Pancreas (tissue), 10 donors: ENCODE data around the gene ITGA5. TPM values are rescaled to one million over a fixed set of nuclear protein-coding genes. Genes with fewer than 3 reads are reported as not detected.

ENCODE experiments used
- ATAC-seq, 4 donors: fragments of 200-7000 bp; cut with Tn5 transposase; one replicate each; pipeline versions ENCODE4 v1.8.0 to v1.9.1; 2020; ENCODE audit warnings: mild to moderate bottlenecking in 4 of 4, moderate library complexity in 4 of 4
- DNase-seq, 6 donors: peaks; one replicate each; pipeline ENCODE4 v3.0.0-alpha.2; 2020
- FAIRE-seq: peaks from 2 replicates; lab custom pipeline; 2012; peaks lifted over from hg19 to GRCh38; lab: Jason Lieb, UNC
- H3K27ac ChIP-seq, 4 donors: fragments of 200-600 bp; sonication (generic); 1 replicate in 3 of 4; 2 replicates in 1 of 4; pipeline versions ENCODE4 v1.5.0 to v1.8.0; 2020
- H3K27me3 ChIP-seq, 4 donors: fragments of 200-600 bp; one replicate each; pipeline ENCODE4 v1.8.0; 2021
- H3K36me3 ChIP-seq, 3 donors: fragments of 200-600 bp; sonication (generic) in 1 of 3; one replicate each; pipeline versions ENCODE4 v1.5.0 to v1.8.0; 2020 to 2021
- H3K4me1 ChIP-seq, 3 donors: fragments of 200-600 bp; one replicate each; pipeline ENCODE4 v1.8.0; 2021
- H3K4me3 ChIP-seq, 4 donors: fragments of 200-600 bp; sonication (generic) in 2 of 4; one replicate each; pipeline versions ENCODE4 v1.5.0 to v1.8.0; 2020 to 2021
- H3K9me3 ChIP-seq, 4 donors: fragments of 200-600 bp; one replicate each; pipeline ENCODE4 v1.8.0; 2021
- CTCF ChIP-seq, 4 donors: fragments of 200-600 bp; sonication (generic) in 3 of 4; IDR thresholded peaks; one replicate each; pipeline versions ENCODE4 v1.5.0 to v1.8.0; 2021; ENCODE audit warnings: antibody characterized with exemption in 4 of 4
- WGBS, 2 donors: extraction: QIAGEN DNeasy Blood & Tissue Kit; methylation state at CpG; one replicate each; pipeline ENCODE4 v1.1.7; 2013; 5-methylcytosine and 5-hydroxymethylcytosine counted together
- intact Hi-C, 3 donors: fragments of 100-400 bp; cut with DNase I; formaldehyde crosslinking; loops; one replicate each; pipeline versions ENCODE4 v1.11.1 to v1.14.2; 2022
- polyA plus RNA-seq, 2 donors: library from polyadenylated mRNA; stranded (reverse); fragments of 200-250 nt; gene quantifications; one replicate each; pipeline ENCODE4 v1.2.3, GENCODE V29; 2013
- total RNA-seq, 6 donors: library from RNA; stranded (reverse); fragmentation: NEBNext Ultra II Directional in 4 of 6; extraction: Animal tissue kit (Norgen Biotek cat#: 25700) in 4 of 6; gene quantifications; one replicate each; pipeline versions ENCODE4 v1.2.1 to v1.2.4, GENCODE V29; 2021 to 2023
- donor health status: healthy with polysubstance abuse.
- donor health status: DM: no; HTN: no; CAD: no; lungs with moderate emphysema.
- donor health status: DM: no; HTN: no; CAD: no.
- donor health status: control.
- donor health status: control.
- donor health status: Bipolar disorder and iron deficiency.
- donor health status: DM: yes; HTN: yes; CAD: no.
- donor health status: DM: no; HTN: no; CAD: no.
- donor health status: DM: no; HTN: no; CAD: no.
- donor health status: DM: yes; HTN: yes; CAD: no.

The ITGA5 gene
- total and polyA plus RNA-seq, 8 donors, result 9.5 to 32.2 (median 17.5) TPM

- H3K36me3 ChIP-seq, result no peaks in the 10 kb centered on the region
- H3K27ac ChIP-seq, result peak overlapping the region in 1 of 4 donors; percentile 15
- 71 to 76% methylated on average over 6 of the region's 6 CpGs for WGBS, 2 donors
- intact Hi-C loops, result loop anchor here in 2 of 3 donors (5.0 to 10.0 kb wide), 3 partner anchors 71 to 146 kb away; no protein-coding TSS in a partner anchor
- no peak overlapping the region for H3K4me3 ChIP-seq
- FAIRE-seq, result no peak
- ATAC-seq, result no peak
- no peak for DNase-seq
- peaks cover 0 to 3% (median 0%) of the 10 kb centered on the region in 3 donors for H3K4me1 ChIP-seq
- no peaks in the 10 kb centered on the region for H3K27me3 ChIP-seq
- no peak for TF ChIP-seq CTCF (IDR thresholded peaks at IDR 0.05)
- no peaks in the 10 kb centered on the region for H3K9me3 ChIP-seq
Measured at GRCh38 chr12:54363618-54364017, 55.4 kb downstream of the ITGA5 start.

GRCh38 chr12:54363047-54363446 is 56.0 kb downstream of the ITGA5 start:
- Histone ChIP-seq H3K27ac (no peak overlapping the region), H3K4me1 (peaks cover 0 to 4% (median 0%) of the 10 kb centered on the region in 3 donors), H3K4me3 (no peak overlapping the region), H3K27me3 (no peaks in the 10 kb centered on the region), H3K36me3 (no peaks in the 10 kb centered on the region), H3K9me3 (no peaks in the 10 kb centered on the region)
- FAIRE-seq (no peak), DNase-seq (no peak), ATAC-seq (no peak)
- no peak for TF ChIP-seq CTCF (IDR thresholded peaks at IDR 0.05)
- intact Hi-C loops, result loop anchor here in 2 of 3 donors (5.0 to 10.0 kb wide), 3 partner anchors 71 to 146 kb away; no protein-coding TSS in a partner anchor
- WGBS, 2 donors, result 79 to 86% methylated on average over 8 of the region's 8 CpGs

GRCh38 chr12:54360717-54361456 is 58.2 kb downstream of the ITGA5 start:
- no peak for FAIRE-seq

GRCh38 chr12:54359762-54360351 is 59.2 kb downstream of the ITGA5 start:
- DNase-seq (no peak), ATAC-seq (no peak), FAIRE-seq (no peak)
- H3K4me1 ChIP-seq, result peaks cover 0 to 15% (median 2%) of the 10 kb centered on the region in 3 donors
- 37 to 41% methylated on average over 9 of the region's 9 CpGs for WGBS, 2 donors
- peak overlapping the region; percentile 28 to 87 (median 64) for H3K27ac ChIP-seq
- no peak for TF ChIP-seq CTCF (IDR thresholded peaks at IDR 0.05)
- no peaks in the 10 kb centered on the region for H3K36me3 ChIP-seq
- intact Hi-C loops, result loop anchor here (5.0 to 10.0 kb wide), 4 partner anchors 55 to 143 kb away; partner anchors contain the start of gene NFE2 (in 1 of the 3)
- peak overlapping the region in 3 of 4 donors; percentile 25 to 57 (median 48) for H3K4me3 ChIP-seq
- no peaks in the 10 kb centered on the region for H3K27me3 ChIP-seq
- H3K9me3 ChIP-seq, result no peaks in the 10 kb centered on the region

More at GRCh38 chr12:54360717-54361456, 58.2 kb downstream of the ITGA5 start:
- ATAC-seq (peak; percentile 30 to 60 (median 50)), DNase-seq (peak; percentile 74 to 86 (median 80))
- H3K4me1 ChIP-seq, result peaks cover 0 to 14% (median 0%) of the 10 kb centered on the region in 3 donors
- intact Hi-C loops, result loop anchor here in 2 of 3 donors (5.0 to 10.0 kb wide), 3 partner anchors 69 to 144 kb away; no protein-coding TSS in a partner anchor
- no peaks in the 10 kb centered on the region for H3K36me3 ChIP-seq
- peak overlapping the region in 1 of 4 donors; percentile 87 for H3K27ac ChIP-seq
- no peak overlapping the region for H3K4me3 ChIP-seq
- H3K9me3 ChIP-seq, result no peaks in the 10 kb centered on the region
- WGBS, 2 donors, result 54 to 59% methylated on average over 16 of the region's 16 CpGs
- peak; percentile 50 to 71 (median 62) for TF ChIP-seq CTCF (IDR thresholded peaks at IDR 0.05)
- no peaks in the 10 kb centered on the region for H3K27me3 ChIP-seq
